ENCODE measurements around the gene ARSB.

- no peak for TF ChIP-seq CTCF (IDR thresholded peaks at IDR 0.05; ENCODE audit: low read depth, low read length)
- TF ChIP-seq EZH2phosphoT487 (IDR thresholded peaks at IDR 0.05; ENCODE audit: low read depth), result no peak
Measured at GRCh38 chr5:78785454-78785853, 199.7 kb downstream of the ARSB start.
